GM10248 (cell line): ENCODE measurements around the gene KIFC1.

Experiments
- CTCF ChIA-PET: fragments of 300-600 bp; sonication (Branson Sonifier 250); formaldehyde crosslinking; extraction: SDS; loops from one replicate; lab custom pipeline; 2021; ENCODE audit warnings: antibody characterized with exemption; lab: Yijun Ruan, JAX
- POLR2A ChIA-PET: fragments of 350-650 bp; sonication (Branson Sonifier 250); formaldehyde crosslinking; extraction: SDS; loops from one replicate; lab custom pipeline; 2020; ENCODE audit warnings: antibody characterized with exemption; lab: Yijun Ruan, JAX
- DNase-seq: peaks from one replicate; pipeline ENCODE4 v3.0.0; 2012; ENCODE audit errors: extremely low spot score
- CTCF ChIP-seq: IDR thresholded peaks from 2 replicates; pipeline ENCODE4 v1.5.1; 2012; ENCODE audit warnings: mild to moderate bottlenecking, low read depth; ENCODE audit errors: extremely low read depth, missing control alignments, control extremely low read depth

The KIFC1 gene

GRCh38 chr6:33407132-33407718, 15.6 kb downstream of the KIFC1 start:
- TF ChIP-seq CTCF: peak; percentile 11
- POLR2A ChIA-PET: no interaction called here
- no peak for DNase-seq
- CTCF ChIA-PET: interaction anchor here (0.9 to 1.8 kb wide), 5 partner anchors 9 to 108 kb away, joined by 3 to 5 read pairs (median 4); no protein-coding TSS in a partner anchor

GRCh38 chr6:33410050-33410710, 18.6 kb downstream of the KIFC1 start:
- TF ChIP-seq CTCF: no peak
- ChIA-PET CTCF (interaction anchor here (0.8 to 1.8 kb wide), 5 partner anchors 9 to 17 kb away, joined by 3 to 6 read pairs (median 5); no protein-coding TSS in a partner anchor), POLR2A (no interaction called here)
- DNase-seq: peak; percentile 99

GRCh38 chr6:33410711-33411631, 19.3 kb downstream of the KIFC1 start, which contains the start of gene PHF1:
Gene PHF1, plus strand, starts transcription at chr6:33411014. Its CDS starts 1,250 bp downstream, at chr6:33412264.
- DNase-seq: peak; percentile 85

GRCh38 chr6:33411632-33412005, 20.0 kb downstream of the KIFC1 start:
- CTCF ChIA-PET: interaction anchor here (1.5 to 1.7 kb wide), 2 partner anchors 11 to 14 kb away, joined by 5 to 6 read pairs; no protein-coding TSS in a partner anchor
- TF ChIP-seq CTCF: no peak

More at GRCh38 chr6:33410711-33411631, 19.3 kb downstream of the KIFC1 start, which contains the start of gene PHF1:
- TF ChIP-seq CTCF: peak; percentile 11
- ChIA-PET POLR2A (no interaction called here), CTCF (interaction anchor here (1.5 to 1.8 kb wide), 3 partner anchors 11 to 18 kb away, joined by 3 to 6 read pairs (median 5); no protein-coding TSS in a partner anchor)

GRCh38 chr6:33412140-33413009, 20.8 kb downstream of the KIFC1 start:
- DNase-seq: no peak
- ChIA-PET CTCF (interaction anchor here (1.7 kb wide), 1 partner anchor 10 kb away, joined by 5 read pairs; no protein-coding TSS in a partner anchor), POLR2A (no interaction called here)
- no peak for TF ChIP-seq CTCF

More at GRCh38 chr6:33411632-33412005, 20.0 kb downstream of the KIFC1 start:
- POLR2A ChIA-PET: no interaction called here
- no peak for DNase-seq
